GM18502 (cell line): Measurements from ENCODE around the gene MATN3.

Experiments used
- ATAC-seq: cut with Tn5 transposase; IDR thresholded peaks from one replicate; pipeline ENCODE4 v1.9.1; 2021; ENCODE audit warnings: mild to moderate bottlenecking; ENCODE audit not compliant: unreplicated experiment, poor library complexity

Gene MATN3

GRCh38 chr2:20037660-20038059 lies 25.2 kb upstream of the MATN3 start:
- ATAC-seq: no peak

DNA sequence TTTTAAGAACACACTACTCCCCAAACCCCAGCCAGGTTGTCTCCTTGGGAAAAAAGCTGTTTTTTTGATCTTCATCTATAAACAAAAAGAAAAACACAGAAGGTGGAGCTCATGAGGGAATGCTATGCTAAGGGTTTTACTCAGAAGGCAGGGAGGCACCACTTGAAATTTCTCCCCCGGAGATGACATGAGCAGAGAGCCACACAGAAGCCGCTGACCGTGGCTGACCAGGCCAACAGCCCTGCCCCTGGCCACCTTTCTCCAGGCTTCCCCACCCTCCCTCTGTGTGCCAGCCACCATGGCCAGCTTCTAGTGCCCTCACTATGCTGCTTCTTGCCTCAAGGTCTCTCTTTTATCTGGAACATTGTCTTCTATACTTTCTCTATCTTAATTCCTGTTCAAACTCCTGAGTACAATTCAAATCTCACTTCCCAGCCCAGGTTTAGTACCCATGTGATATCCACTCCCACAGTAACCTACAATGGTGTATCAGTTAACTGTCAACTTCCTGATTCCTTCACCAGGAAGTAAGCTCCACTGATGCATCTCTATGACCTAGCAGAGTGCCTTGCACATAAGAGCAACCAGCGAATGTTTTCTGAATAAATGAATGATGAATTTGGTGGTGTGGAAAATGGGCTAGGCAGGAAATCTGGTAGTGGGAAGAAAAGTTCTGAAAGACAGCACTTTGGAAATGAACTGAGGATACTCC lies 23.6 kb upstream of the MATN3 start:
- no peak for ATAC-seq

GRCh38 chr2:20034821-20035220 lies 22.4 kb upstream of the MATN3 start:
- no peak for ATAC-seq

GRCh38 chr2:20034218-20034617 lies 21.8 kb upstream of the MATN3 start:
- no peak for ATAC-seq

GRCh38 chr2:20033322-20033721 lies 20.9 kb upstream of the MATN3 start:
- no peak for ATAC-seq

DNA sequence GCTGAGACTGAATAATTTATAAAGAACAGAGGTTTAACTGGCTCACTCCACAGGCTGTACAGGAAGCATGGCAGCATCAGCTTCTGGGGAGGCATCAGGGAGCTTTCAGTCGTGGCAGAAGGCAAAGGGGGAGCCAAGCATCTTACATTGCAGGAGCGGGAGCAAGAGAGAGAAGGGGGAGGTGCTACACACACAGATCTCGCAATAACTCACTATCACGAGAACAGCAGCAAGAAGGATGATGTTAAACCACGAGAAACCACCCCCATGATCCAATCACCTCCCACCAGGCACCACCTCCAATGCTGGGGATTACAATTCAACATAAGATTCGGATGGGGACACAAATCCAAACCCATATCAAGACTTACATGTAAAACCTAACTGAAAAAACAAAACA lies 17.8 kb upstream of the MATN3 start:
- ATAC-seq: no peak

DNA sequence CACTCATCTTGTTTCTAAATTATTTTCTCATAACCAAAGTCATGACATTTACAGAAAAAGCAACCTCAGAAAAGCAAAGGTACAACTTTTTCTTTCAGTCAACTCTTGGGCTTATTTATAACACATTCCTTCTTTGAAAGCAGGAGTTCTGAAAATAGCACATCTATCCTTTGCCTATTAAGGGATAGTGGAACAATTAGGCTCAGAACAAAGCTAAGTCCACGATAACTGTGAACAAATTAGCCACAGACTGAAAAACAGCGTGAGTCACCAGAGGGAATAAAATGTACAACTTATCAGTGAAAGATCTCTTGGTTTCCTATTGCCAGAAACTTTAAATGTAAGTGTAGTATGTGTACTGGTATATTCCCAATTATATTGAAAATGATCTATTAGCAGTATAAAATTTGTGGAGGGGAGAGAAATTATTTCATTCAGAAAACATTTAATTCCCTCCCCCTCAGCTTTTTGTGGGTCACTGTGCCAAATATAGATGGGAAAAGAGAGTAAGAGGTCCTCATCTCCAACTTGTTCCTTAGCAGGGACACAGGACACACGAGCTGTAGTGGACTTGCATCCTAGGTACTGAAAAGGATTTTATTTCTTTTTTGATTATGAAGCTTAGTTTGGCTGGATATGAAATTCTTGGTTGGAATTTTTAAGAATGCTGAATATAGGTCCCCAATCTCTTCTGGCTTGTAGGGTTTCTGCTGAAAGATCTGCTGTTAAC lies 15.4 kb upstream of the MATN3 start:
- ATAC-seq: no peak

- ATAC-seq: no peak
These were observed 14.8 kb upstream of the MATN3 start for GRCh38 chr2:20027260-20027677.

- ATAC-seq: no peak
These were observed 12.8 kb upstream of the MATN3 start for GRCh38 chr2:20025065-20025786.

- no peak for ATAC-seq
These were observed 11.2 kb upstream of the MATN3 start for GRCh38 chr2:20023688-20024087.

GRCh38 chr2:20021405-20022009 lies 9.0 kb upstream of the MATN3 start:
- ATAC-seq: no peak

DNA sequence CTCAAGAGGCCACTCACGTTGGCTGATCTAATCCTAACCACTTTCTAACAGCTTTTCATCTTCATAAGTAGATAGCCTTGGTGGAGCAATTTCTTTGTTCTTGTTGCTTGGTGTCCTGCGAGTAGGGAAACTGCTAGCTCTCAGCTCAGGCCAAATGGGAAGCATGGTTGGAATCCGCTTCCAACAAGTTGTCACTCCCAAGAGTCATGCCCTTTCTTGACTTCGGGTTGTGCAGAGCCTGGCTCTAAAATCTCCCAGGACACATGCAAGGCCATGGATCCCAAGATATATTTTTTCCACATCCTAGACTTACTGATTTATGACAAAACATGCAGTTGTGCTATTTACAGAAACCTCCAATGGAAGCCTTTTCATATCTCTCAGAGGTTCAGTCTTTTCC lies 7.3 kb upstream of the MATN3 start:
- no peak for ATAC-seq

DNA sequence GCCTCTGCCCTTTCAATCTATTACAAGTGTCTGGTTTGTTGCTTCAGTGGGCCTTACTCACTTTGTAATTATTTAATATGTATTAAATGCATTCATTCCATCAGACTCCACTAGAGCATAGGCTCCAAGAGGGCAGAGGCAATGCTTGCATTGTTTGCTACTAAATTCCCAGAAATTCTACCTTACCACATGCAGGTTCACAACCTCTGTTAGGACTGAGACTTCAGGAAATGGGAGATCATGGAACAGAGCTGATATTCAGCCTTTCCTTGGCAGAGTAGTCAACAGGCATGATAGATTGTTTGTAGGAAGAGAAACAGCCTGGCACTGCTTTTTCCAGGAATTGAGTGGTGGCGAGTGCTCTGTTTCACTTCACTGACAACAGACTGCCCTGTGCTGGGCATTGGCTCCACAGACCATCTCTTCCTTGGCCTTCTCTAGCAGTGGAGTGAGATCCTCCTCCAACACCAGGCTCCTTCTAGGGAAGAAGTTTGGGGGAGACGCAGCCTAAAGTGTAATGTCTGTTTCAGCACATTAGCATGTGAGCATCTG lies 6.2 kb upstream of the MATN3 start:
- no peak for ATAC-seq

GRCh38 chr2:20016346-20016745 lies 3.9 kb upstream of the MATN3 start:
- ATAC-seq: no peak

DNA sequence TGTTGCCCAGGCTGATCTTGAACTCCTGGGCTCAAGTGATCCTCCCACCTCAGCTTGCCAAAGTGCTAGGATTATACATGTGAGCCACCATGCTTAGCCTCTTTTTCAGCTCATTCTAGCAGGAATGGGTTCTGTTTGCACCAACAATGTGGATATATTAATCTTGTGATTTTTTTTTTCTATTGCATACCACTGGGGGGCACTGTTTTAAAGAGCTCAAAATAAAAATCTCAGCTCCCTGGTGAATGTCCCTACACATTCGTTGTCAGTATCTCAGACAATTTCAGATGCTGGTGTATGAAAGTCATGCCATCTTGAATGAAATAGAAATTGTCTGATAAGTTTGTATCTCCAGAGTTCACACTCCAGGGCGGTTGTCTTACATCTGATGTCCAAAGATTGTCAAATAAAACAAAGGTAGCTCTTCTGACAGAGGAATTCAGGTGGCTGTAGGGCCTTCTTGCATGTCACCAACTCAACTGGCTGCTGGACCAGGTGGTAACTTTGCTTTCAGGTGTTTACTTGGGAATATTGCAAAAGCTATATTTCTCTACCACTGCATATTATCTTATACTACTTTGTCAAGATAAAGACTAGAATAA lies 3.1 kb upstream of the MATN3 start:
- peak; percentile 43 for ATAC-seq

DNA sequence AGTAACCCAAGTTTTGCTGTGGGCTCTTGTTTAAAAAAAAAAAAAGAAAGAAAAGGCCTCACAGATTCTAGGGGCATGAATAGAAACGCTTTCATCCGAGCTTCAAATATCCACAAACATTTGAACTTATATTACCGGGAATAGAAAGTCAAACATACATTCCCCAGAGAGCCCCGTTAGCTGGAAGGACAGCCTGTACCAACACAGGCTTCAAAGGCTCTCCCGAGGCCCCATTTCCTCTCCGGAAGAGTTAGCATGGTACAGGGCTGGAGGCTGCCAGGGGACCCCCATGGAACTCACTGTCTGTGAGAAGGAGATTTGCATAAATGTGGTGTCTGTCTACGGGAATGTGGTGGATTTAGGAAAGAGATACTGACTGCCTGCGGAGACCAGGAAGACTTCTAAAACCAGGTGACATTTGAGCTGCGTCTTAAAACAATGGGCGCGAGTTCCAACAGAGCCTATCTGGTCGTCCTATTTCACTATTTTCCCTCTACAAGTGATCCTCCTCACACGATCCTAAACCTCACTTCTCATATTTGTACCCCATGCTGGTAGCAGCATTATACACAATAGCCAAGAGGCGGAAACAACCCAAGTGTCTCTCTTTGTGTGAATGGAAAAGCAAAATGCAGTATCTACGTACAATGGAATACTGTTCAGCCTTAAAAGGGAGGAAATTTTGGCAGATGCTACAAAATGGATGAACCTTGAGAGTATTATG lies 820 bp upstream of the MATN3 start:
- no peak for ATAC-seq

- ATAC-seq: no peak
These were observed 511 bp downstream of the MATN3 start for GRCh38 chr2:20012032-20012281.

DNA sequence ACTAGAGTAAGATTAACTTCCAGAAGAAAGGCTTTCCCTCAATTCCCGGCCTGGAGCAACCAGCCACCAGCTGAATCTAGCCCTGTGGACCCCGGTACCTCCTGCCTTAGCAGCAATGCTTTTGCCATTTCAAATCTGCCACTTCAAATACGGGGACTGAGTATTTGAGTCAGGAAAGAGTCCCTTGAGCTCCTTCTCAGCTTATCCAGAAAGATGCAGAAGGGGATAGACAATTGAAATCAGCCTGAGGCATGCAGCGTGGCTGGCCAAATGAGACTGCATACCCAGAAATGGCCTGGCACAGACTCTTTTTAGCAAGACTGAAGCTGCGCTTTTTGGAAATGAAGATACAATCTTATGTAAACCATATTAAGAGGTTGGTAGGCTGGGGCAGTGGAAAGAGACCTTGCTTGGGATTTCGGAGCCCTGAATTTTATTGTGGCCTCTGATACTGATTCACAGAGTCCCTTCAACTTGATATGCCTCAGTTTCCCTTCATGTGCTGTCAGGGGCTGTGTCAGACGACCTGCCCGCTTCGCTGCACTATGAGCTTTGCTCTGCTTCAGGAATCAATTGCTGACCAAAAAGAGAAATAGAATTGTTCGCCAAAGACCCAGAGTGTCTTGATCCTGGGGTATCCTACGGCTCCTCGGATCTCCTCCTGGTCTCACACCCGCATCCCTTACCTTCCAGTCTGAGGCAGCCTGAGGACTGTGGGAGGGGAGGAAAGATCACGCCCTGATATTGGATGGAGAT lies 1.0 kb downstream of the MATN3 start:
- ATAC-seq: no peak

DNA sequence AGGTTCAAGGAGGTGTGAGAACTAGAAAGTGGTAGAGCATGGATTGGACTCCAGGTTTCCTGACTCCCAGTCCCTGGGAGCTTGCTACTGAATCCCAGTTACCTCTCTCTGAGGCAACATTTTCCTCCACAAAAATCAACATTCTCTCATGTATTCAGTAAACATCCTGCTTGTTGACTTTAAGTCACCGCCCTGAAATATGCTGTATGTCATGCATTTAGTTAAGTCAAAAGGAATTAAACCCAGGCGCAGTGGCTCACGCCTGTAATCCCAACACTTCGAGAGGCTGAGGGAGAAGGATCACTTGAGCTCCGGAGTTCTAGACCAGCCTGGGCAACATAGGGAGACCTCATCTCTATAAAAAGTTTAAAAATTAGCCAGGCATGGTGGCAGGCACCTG lies 3.8 kb downstream of the MATN3 start:
- no peak for ATAC-seq
